DMS 273 (cell line): ENCODE results near the gene SSC5D.

Source experiments
- DNase-seq: peaks from one replicate; lab custom pipeline; 2025; ENCODE audit not compliant: unreplicated experiment; lab: John Stamatoyannopoulos, UW

The SSC5D gene

DNA sequence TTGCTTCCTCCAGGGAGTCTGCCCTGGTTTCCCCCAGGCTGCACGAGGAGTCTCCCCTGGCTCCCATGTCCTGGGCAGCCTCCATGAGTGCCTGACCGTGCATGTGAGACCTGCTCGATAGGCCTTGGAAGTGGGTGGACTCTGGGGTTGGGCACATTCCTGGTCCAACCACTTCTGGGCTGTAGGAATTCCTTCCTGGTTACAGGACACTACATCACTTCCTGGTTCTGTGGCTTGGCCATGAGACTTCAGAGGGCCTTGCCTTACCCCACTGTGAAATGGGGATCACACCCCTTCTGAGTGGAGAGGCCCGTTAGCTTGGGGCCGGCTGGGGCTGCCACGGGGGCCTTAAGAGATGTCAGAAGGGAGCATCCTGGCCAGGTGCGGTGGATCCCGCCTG, 15.8 kb upstream of the SSC5D start:
- DNase-seq: no peak

DNA sequence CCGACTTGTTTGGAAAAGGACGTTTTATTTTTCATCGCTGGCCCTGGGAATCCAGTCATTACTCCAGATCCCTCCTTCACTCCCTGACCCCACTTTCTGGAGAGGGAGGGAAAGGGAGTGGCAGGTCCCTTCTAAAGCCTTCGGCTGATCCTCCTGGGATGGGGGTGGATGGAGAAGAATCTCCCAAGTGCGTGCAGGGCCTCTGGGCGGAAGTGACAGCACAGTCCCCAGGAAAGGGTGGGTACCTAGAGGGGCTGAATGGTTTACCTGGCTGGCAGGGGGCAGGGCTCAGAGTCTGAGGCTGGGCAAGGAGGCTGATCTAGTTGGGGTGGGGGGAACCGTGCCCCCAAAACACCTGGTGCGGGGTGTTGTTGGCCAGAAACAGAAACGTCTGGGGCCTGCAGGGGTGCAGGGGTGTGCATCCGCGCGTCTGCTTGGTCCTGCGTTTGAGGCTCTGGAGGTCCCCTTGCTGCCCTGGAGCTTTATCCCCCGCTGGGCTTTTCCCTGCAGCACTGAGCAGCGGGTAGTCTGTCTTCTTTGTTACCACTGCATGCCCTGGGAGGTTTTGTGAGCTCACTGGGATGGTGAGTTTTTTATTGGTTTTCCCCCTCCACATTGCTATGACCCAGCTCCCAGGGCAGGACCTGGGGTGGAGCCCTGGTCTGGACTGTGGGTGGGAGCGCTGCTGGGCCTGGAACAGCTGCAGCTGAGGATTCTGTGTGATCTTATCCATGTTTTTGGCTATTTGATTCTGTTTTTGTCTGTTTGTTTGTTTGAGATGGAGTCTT, 14.8 kb upstream of the SSC5D start:
- no peak for DNase-seq

- DNase-seq: no peak
Observed at GRCh38 chr19:55474269-55475265, 13.7 kb upstream of the SSC5D start.

- DNase-seq: peak; percentile 99
Observed at GRCh38 chr19:55476100-55476775, 12.0 kb upstream of the SSC5D start, which contains the start of gene ZNF628. Gene ZNF628 (plus strand): TSS chr19:55476617. CDS start chr19:55479911, 3,294 bp downstream.

DNA sequence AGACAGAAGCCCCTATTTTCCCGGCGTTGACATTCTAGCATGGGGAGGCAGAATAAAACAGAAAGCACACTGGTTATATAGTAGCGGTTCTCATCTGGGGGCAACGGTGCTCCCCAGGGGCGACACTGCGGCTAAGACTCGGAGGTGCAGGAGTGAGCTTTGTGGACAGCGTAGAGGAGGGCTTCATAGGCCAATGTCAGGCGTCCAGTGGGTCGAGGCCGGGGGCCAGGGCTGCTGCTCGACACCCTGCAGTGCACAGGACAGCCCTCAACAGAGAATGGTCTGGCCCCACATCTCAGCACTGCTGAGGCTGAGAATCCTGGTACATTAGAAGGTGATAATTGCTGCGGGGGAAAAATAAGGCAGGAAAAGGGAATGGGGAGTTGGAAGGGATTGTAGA, 10.3 kb upstream of the SSC5D start:
- DNase-seq: no peak

DNA sequence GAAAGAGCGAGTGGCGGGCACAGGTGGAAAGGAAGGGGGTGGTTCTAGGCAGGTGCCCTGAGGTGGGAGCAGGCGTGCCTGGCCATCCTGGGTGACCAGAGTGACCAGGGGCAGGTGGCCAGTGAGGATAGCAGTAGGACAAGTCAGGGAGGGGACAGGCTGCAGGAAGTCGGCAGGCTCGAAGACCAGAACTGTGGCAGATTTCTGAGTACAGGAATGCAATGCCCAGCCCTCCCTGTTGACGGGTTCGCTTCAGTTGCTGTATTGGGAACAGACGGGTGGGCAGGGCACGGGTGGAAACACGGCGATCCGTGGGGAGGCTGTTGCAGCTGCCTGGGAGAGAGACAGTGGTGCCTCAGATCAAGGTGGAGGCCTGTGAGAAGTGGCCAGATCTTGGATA, 9.9 kb upstream of the SSC5D start:
- DNase-seq: no peak

GRCh38 chr19:55479045-55479444, 9.2 kb upstream of the SSC5D start:
- DNase-seq: no peak

GRCh38 chr19:55479451-55480230, 8.6 kb upstream of the SSC5D start:
- no peak for DNase-seq

DNA sequence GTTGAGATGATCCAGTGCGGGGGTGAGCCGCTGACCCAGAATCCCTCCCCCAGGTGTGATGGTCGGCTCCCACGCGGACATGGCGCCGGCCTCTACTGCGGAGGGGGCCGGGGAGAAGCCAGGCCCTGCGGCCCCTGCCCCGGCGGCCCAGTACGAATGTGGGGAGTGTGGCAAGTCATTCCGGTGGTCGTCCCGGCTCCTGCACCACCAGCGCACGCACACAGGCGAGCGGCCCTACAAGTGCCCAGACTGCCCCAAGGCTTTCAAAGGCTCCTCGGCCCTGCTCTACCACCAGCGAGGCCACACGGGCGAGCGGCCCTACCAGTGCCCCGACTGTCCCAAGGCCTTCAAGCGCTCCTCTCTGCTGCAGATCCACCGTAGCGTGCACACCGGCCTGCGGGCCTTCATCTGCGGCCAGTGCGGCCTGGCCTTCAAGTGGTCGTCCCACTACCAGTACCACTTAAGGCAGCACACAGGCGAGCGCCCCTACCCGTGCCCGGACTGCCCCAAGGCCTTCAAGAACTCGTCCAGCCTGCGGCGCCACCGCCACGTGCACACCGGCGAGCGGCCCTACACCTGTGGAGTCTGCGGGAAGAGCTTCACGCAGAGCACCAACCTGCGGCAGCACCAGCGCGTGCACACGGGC, 7.0 kb upstream of the SSC5D start:
- no peak for DNase-seq

DNA sequence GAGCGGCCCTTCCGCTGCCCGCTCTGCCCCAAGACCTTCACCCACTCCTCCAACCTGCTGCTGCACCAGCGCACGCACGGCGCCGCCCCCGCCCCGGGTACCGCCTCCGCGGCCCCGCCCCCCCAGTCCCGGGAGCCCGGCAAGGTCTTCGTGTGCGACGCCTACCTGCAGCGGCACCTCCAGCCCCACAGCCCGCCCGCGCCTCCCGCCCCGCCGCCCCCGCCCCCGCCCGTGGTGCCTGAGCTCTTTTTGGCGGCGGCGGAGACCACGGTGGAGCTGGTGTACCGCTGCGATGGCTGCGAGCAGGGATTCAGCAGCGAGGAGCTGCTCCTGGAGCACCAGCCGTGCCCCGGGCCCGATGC, 6.5 kb upstream of the SSC5D start:
- no peak for DNase-seq

GRCh38 chr19:55482156-55482961, 5.9 kb upstream of the SSC5D start:
- DNase-seq: no peak

- no peak for DNase-seq
Observed at GRCh38 chr19:55482967-55483705, 5.1 kb upstream of the SSC5D start.

- no peak for DNase-seq
Observed at GRCh38 chr19:55483706-55484592, 4.3 kb upstream of the SSC5D start.

DNA sequence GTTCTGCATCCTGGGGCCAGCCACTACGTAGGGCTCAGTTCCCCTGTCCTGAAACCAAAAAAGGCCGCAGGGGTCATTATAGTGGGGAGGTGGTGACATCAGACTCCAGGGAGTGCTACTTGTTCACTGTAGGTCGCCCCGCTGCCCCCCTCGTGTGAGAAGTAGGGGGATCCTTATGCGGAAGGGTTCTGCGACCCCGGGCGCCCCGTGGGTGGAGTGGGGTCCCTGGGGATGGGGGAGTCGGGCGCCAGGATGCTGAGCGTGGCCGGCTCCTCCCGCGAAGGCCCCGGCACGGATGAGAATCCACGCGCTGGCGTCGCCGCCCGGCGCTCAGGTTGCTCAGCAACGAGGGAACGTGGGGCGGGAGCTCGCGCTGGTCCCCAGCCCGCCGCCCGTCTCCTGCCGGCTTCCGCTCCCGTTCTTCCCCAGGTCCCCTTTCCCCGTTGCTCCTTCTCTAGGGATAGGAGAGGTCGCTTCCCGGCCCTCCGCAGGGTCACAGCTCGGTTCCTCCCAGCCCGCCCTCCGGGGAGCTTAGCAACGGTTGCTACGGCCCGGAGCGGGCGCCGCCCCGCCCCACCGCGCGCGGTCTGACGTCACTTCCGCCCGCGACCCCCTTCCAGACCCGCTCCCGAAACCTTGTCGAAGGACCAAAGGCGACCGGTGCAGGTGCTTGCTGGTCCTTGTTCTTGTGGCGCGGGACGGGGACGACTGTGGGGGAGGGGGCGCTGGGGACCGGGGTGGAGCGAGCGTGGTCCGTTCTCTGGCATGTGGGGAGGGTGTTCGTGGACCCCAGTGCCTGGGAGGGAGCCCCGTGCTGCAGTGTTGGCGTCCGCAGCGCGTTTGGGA, 3.4 kb upstream of the SSC5D start, which contains the start of gene NAT14:
Gene NAT14 (plus strand): TSS at position 596 of the 846 bp plus-strand sequence. CDS start 521 bp downstream, outside the sequence.
- DNase-seq: peak; percentile 90

GRCh38 chr19:55485439-55486011, 2.7 kb upstream of the SSC5D start:
- DNase-seq: no peak
